ENCODE measurements around the gene GNAT1.

The GNAT1 gene

DNA sequence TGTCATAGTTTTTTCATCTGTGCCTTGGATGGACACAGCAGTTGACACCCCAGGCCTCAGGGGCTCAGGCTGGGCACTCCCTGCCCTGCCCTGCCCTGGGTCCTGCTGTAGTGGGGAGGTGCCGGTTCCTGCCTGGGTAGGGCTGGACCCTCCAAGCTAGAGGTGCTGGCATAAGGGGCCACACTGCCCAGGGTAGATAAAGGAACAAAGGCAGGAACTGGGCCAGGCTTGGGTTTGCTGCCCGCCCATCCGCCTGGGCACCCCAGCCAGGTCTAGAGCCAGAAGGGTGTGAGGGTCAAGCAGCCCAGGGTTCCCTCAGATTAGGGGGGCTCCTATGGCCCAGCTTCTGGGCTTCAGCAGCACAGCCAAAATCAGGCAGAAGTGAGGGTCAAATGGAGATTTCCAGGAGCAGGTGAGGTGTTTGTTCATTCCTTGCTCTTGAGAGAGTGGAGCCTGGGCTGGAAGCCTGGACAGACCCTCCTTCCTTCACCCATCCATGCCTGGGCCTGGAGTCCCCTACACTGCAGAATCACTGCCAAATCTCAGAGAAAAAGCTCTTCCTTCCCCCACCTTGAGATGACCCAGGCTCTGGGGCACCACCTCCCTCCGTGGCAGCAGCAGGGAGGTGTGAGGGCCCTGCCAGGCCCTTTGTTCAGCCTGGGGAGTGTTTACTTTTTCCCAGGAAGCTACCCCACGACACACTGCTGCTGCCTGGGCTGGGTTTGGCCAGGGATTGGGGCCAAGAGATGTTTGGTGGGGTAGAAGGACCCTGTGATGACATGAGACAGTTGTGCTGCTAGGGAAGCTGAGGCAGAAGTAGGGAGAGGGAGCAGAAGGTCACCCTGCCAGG is 29.2 kb upstream of the GNAT1 start:
- TF ChIP-seq FOXP2 (optimal IDR thresholded peaks at IDR 0.05; ENCODE audit: borderline replicate concordance, extremely low read depth, extremely low read length, insufficient read depth) = no peak
- no peak for TF ChIP-seq TAF1 (IDR thresholded peaks at IDR 0.05; ENCODE audit: borderline replicate concordance, insufficient read depth, low read length)
- TF ChIP-seq, protein P1, sequence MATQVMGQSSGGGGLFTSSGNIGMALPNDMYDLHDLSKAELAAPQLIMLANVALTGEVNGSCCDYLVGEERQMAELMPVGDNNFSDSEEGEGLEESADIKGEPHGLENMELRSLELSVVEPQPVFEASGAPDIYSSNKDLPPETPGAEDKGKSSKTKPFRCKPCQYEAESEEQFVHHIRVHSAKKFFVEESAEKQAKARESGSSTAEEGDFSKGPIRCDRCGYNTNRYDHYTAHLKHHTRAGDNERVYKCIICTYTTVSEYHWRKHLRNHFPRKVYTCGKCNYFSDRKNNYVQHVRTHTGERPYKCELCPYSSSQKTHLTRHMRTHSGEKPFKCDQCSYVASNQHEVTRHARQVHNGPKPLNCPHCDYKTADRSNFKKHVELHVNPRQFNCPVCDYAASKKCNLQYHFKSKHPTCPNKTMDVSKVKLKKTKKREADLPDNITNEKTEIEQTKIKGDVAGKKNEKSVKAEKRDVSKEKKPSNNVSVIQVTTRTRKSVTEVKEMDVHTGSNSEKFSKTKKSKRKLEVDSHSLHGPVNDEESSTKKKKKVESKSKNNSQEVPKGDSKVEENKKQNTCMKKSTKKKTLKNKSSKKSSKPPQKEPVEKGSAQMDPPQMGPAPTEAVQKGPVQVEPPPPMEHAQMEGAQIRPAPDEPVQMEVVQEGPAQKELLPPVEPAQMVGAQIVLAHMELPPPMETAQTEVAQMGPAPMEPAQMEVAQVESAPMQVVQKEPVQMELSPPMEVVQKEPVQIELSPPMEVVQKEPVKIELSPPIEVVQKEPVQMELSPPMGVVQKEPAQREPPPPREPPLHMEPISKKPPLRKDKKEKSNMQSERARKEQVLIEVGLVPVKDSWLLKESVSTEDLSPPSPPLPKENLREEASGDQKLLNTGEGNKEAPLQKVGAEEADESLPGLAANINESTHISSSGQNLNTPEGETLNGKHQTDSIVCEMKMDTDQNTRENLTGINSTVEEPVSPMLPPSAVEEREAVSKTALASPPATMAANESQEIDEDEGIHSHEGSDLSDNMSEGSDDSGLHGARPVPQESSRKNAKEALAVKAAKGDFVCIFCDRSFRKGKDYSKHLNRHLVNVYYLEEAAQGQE (IDR thresholded peaks at IDR 0.05; ENCODE audit: insufficient read depth in 1 of 2, low read depth in 2 of 2, low read length in 2 of 2) = no peak

DNA sequence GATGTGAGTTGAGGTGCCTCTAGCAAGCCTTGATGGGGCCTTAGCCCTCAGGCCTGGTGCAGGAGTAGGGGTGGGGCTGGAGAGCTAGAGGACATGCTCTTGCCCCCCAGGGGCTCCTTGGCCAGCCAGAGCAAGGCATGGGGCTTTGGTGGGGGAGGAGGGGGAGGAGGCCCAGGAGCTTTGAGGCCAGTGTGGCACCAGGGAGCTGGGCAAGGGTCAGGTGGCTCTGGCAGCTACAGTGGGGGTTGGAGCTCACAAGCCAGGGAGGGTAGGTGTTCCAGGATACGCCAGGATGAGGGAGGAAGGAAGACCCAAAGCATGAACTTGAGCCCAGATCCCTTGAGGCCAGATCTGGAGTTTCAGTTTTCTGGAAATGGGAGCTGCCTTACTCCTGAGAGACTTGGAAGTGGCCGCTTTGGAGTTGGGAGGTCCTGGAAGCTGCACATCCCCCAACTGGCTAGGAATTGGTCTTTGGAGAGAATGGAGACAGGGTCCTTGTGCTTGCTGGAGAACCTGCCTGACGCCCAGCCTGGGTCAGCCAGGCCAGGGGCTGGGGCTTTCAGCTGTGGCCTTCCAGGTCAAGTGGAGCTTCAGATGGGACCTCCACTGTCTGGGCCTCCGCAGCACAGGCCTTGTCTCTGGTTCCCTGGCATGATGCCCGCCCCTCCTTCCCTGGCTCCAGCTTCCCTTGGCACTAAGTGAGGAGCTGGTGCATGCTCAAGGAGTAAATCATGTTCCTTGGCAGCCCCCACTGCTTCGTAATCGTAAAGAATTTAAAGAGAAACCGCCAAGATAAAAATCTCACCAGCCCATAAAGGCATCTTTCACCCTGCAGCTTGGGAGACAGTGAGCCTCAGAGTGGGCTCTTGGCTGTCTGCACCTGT is 27.6 kb upstream of the GNAT1 start:
- no peak for TF ChIP-seq POLR2AphosphoS5 (IDR thresholded peaks at IDR 0.05; ENCODE audit: low read depth, low read length)
- TF ChIP-seq TAF1 (IDR thresholded peaks at IDR 0.05; ENCODE audit: borderline replicate concordance, insufficient read depth, low read length) = no peak
- TF ChIP-seq SIN3A (IDR thresholded peaks at IDR 0.05; ENCODE audit: borderline replicate concordance, insufficient read depth, low read length) = no peak
- TF ChIP-seq, protein P1 (IDR thresholded peaks at IDR 0.05; ENCODE audit: insufficient read depth in 1 of 2, low read depth in 2 of 2, low read length in 2 of 2) = no peak
- no peak for TF ChIP-seq FOXP2 (optimal IDR thresholded peaks at IDR 0.05; ENCODE audit: borderline replicate concordance, extremely low read depth, extremely low read length, insufficient read depth)

DNA sequence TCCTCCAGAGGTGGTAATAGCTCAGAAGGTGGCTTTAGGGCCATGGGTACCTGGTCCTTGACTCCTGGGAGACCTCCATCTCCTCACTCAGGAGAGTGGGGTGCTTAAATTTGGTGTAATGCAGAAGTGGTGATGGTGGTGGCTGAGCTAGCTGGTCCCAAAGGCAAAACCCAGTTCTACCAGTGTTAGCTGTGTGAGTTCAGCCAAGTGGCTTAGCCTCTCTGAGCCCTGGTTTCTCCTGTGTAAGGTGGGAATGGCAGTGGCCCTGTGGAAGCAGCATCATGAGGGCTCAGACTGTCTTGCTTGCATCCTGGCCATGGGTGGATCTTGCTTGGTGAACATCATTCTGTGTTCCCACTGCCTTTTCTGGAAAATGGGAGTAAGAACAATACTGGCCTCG is 26.9 kb upstream of the GNAT1 start:
- no peak for TF ChIP-seq TAF1 (IDR thresholded peaks at IDR 0.05; ENCODE audit: borderline replicate concordance, insufficient read depth, low read length)
- TF ChIP-seq, protein P1 (IDR thresholded peaks at IDR 0.05; ENCODE audit: insufficient read depth in 1 of 2, low read depth in 2 of 2, low read length in 2 of 2) = no peak
- no peak for TF ChIP-seq FOXP2 (optimal IDR thresholded peaks at IDR 0.05; ENCODE audit: borderline replicate concordance, extremely low read depth, extremely low read length, insufficient read depth)
- TF ChIP-seq SIN3A (IDR thresholded peaks at IDR 0.05; ENCODE audit: borderline replicate concordance, insufficient read depth, low read length) = no peak
- no peak for TF ChIP-seq POLR2AphosphoS5 (IDR thresholded peaks at IDR 0.05; ENCODE audit: low read depth, low read length)

DNA sequence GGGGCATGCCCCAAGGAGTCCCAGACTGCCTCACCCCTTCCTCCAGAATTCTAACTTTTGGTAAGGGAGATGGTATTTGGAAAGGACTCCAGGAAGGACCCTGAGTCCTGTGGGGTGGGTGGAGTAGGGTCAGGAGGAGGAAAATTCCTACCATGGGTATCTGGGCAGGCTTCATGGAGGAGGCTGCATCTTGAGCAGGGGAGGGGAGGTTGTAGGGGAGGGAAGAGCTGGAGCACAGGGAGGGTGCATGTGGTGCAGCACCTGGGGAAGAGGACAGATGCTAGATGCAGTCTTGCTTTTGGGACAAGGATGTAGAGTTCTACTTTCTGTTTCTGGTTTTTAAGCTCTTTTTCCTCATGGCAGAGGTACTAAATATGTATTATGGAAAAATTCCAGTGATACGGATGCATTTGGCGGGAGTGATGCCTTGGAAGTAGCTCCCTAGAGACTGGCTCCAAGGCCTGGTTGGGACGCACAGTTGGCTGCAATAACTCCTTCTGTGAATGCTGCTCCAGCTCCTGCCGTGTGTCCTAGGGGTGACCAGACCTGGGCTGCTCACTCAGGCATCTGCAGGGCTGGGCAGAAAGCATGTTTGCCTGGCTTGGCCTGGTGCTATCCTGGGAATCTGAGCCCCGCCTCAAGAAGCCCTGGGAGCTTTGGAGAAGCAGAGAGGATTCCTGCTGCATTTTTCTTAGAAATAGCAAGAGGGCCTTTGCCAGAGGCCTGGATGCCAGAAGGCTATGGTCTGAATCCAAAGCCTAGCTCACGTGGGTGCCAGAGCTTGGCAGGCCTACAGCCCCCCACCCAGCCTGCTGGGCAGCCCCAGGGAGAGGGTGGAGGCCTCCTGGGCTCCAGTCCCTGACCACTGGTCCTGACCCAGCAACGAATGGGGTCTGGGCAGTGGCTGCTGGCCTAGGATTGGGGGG is 26.2 kb upstream of the GNAT1 start:
- no peak for TF ChIP-seq FOXP2 (optimal IDR thresholded peaks at IDR 0.05; ENCODE audit: borderline replicate concordance, extremely low read depth, extremely low read length, insufficient read depth)
- no peak for TF ChIP-seq POLR2AphosphoS5 (IDR thresholded peaks at IDR 0.05; ENCODE audit: low read depth, low read length)
- TF ChIP-seq TAF1 (IDR thresholded peaks at IDR 0.05; ENCODE audit: borderline replicate concordance, insufficient read depth, low read length) = no peak
- no peak for TF ChIP-seq SIN3A (IDR thresholded peaks at IDR 0.05; ENCODE audit: borderline replicate concordance, insufficient read depth, low read length)
- TF ChIP-seq, protein P1 (IDR thresholded peaks at IDR 0.05; ENCODE audit: insufficient read depth in 1 of 2, low read depth in 2 of 2, low read length in 2 of 2) = no peak
